Naive thymus-derived CD4-positive, alpha-beta T cell (primary cell): ENCODE results near the gene YPEL1. TPM values are rescaled to one million over a fixed set of nuclear protein-coding genes. Genes with fewer than 3 reads are reported as not detected.

Experiments used
- ATAC-seq: fragments of 150-1000 bp; cut with Tn5 transposase; 2 replicates; pipeline ENCODE4 v1.10.0; 2021; ENCODE audit warnings: mild to moderate bottlenecking, moderate library complexity
- CTCF ChIA-PET: fragments of 350-600 bp; sonication (Branson Sonifier 250); formaldehyde crosslinking; loops from one replicate; lab custom pipeline; 2021; ENCODE audit warnings: antibody characterized with exemption; lab: Charles Lee
- POLR2A ChIA-PET: fragments of 350-600 bp; sonication (Branson Sonifier 250); formaldehyde crosslinking; loops from one replicate; lab custom pipeline; 2021; ENCODE audit warnings: antibody characterized with exemption, inconsistent platforms; lab: Charles Lee
- DNase-seq, 9 donors: peaks; one replicate each; pipeline versions ENCODE4 v3.0.0 to v3.0.0-alpha.2; 2020 to 2022; ENCODE audit warnings: mixed read lengths in 1 of 9
- H3K27ac ChIP-seq: one replicate; pipeline ENCODE4 v1.7.0; 2013; ENCODE audit warnings: mild to moderate bottlenecking, low read depth, low read length, moderate library complexity
- H3K27me3 ChIP-seq, 2 donors: one replicate each; pipeline ENCODE4 v1.7.0; 2013; ENCODE audit warnings: low read length in 2 of 2, mild to moderate bottlenecking in 2 of 2, moderate library complexity in 2 of 2; ENCODE audit not compliant: control insufficient read depth in 2 of 2, insufficient read depth in 2 of 2
- H3K36me3 ChIP-seq, 3 experiments: 1 replicate in 2 of 3; 2 replicates in 1 of 3; pipeline ENCODE4 v1.7.0; 2013; ENCODE audit warnings: low read length in 3 of 3, mild to moderate bottlenecking in 3 of 3, moderate library complexity in 1 of 3; ENCODE audit not compliant: insufficient read depth in 3 of 3, control insufficient read depth in 2 of 3
- H3K4me1 ChIP-seq, 2 donors: one replicate each; pipeline ENCODE4 v1.7.0; 2013; ENCODE audit warnings: low read length in 2 of 2, mild to moderate bottlenecking in 2 of 2, moderate library complexity in 1 of 2; ENCODE audit not compliant: control insufficient read depth in 2 of 2, insufficient read depth in 2 of 2
- H3K4me3 ChIP-seq: 2 replicates; pipeline ENCODE4 v1.7.0; 2013; ENCODE audit warnings: mild to moderate bottlenecking, low read length
- H3K9me3 ChIP-seq, 3 experiments: 1 replicate in 2 of 3; 2 replicates in 1 of 3; pipeline ENCODE4 v1.7.0; 2013; ENCODE audit warnings: low read length in 3 of 3; ENCODE audit not compliant: control insufficient read depth in 2 of 3
- H3K27ac Mint-ChIP-seq, 9 donors: one replicate each; pipeline ENCODE4 v1.8.0; 2020 to 2022; ENCODE audit warnings: mixed read lengths in 9 of 9, mild to moderate bottlenecking in 8 of 9, moderate library complexity in 5 of 9, inconsistent platforms in 2 of 9
- H3K27me3 Mint-ChIP-seq, 5 donors: one replicate each; pipeline ENCODE4 v1.8.0; 2021 to 2022; ENCODE audit warnings: mixed read lengths in 5 of 5, mild to moderate bottlenecking in 1 of 5
- H3K36me3 Mint-ChIP-seq, 5 donors: one replicate each; pipeline ENCODE4 v1.8.0; 2020 to 2022; ENCODE audit warnings: mixed read lengths in 5 of 5, mild to moderate bottlenecking in 3 of 5, inconsistent platforms in 1 of 5
- H3K4me1 Mint-ChIP-seq, 7 donors: one replicate each; pipeline ENCODE4 v1.8.0; 2020 to 2022; ENCODE audit warnings: mixed read lengths in 7 of 7, mild to moderate bottlenecking in 3 of 7, inconsistent platforms in 1 of 7
- H3K4me3 Mint-ChIP-seq, 10 donors: one replicate each; pipeline ENCODE4 v1.8.0; 2020 to 2022; ENCODE audit warnings: mild to moderate bottlenecking in 10 of 10, mixed read lengths in 10 of 10, moderate library complexity in 6 of 10, inconsistent platforms in 2 of 10
- H3K9me3 Mint-ChIP-seq, 11 donors: one replicate each; pipeline ENCODE4 v1.8.0; 2020 to 2022; ENCODE audit warnings: mixed read lengths in 11 of 11, mild to moderate bottlenecking in 4 of 11, inconsistent platforms in 1 of 11, moderate library complexity in 1 of 11
- intact Hi-C, 2 donors: fragments of 100-400 bp; cut with micrococcal nuclease; formaldehyde crosslinking; loops; one replicate each; pipeline ENCODE4 v1.15.1; 2023
- polyA plus RNA-seq, 2 donors: library from polyadenylated mRNA; unstranded; fragments of 300-500 nt; fragmentation: Illumina TruSeq; gene quantifications; one replicate each; pipeline ENCODE4 v1.2.3, GENCODE V29; 2021
- total RNA-seq, 6 experiments: library from RNA in 5 of 6; stranded (reverse) in 5 of 6; gene quantifications; 1 replicate in 5 of 6; 2 replicates in 1 of 6; pipeline ENCODE4 v1.2.3 and lab custom pipeline; 2021 to 2026

The YPEL1 gene
- total and polyA plus RNA-seq, 7 experiments from 2014 or later: 1.5 to 9.5 (median 3.6) TPM

DNA sequence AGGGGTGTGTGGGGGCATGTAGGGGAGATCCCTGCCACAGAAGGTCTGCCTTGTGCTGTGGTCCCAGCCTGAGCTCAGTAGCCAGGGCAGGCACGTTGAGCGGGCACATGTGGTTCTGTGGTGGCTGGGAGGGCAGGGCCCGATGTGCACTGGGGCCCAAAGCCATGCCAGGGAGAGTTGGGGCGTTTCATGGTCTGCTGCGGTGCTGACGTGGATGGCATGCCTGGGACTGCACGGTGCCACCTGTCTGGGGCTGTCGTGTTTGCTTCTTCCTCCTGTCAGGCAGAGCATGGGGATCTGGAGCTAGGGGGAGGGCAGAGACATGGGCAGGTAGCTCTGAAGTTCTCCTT is 50.5 kb downstream of the YPEL1 start:
- no peaks in the 10 kb centered on the region for H3K27me3 ChIP-seq
- H3K9me3 ChIP-seq: no peaks in the 10 kb centered on the region
- POLR2A ChIA-PET: no interaction called here
- Mint-ChIP-seq H3K27ac (peak overlapping the region in 1 of 9 donors; percentile 50), H3K27me3 (no peaks in the 10 kb centered on the region), H3K9me3 (no peaks in the 10 kb centered on the region), H3K4me3 (no peak overlapping the region), H3K4me1 (peaks cover 0 to 12% (median 0%) of the 10 kb centered on the region in 7 donors), H3K36me3 (peaks cover 0 to 33% (median 3%) of the 10 kb centered on the region in 5 donors)
- no peak overlapping the region for H3K4me3 ChIP-seq
- CTCF ChIA-PET: interaction anchor here (0.7 kb wide), 1 partner anchor 15 kb away, joined by 3 read pairs; no protein-coding TSS in a partner anchor
- ATAC-seq (no peak), DNase-seq (no peak)
- no peak overlapping the region for H3K27ac ChIP-seq
- H3K36me3 ChIP-seq: peaks cover 0 to 88% (median 6%) of the 10 kb centered on the region in 3 experiments
- H3K4me1 ChIP-seq: no peaks in the 10 kb centered on the region
- intact Hi-C loops: no loop called here

DNA sequence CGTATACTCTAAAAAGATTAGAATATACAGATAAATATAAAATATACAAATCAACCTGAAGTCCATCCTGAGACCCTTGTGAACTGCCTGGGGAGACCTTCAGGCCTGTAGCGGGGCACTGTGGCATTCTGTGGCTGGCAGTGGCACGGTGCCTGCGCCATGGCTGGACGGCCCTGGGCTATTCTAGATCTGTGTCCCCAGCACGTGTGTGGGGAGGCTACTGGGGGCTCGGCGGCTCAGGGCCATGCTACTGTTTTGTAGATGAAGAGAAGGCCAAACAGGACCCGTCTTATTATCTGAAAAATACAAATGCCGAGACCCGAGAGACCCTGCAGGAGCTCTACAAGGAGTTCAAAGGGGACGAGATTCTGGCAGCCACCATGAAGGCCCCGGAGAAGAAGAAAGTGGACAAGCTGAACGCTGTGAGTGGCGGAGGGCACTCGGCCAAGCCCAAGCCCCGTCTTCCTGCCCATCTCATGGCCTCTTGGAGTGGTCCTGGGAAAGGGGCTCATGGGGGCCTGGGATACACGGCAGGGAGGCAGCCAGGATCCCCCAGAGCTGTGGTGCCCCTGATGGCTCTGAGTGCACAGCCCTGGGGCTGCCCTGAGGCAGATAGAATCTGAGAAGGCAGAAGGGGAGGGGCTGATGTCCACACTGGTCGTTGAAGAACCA is 51.0 kb downstream of the YPEL1 start:
- no peak for DNase-seq
- Histone ChIP-seq H3K27me3 (no peaks in the 10 kb centered on the region), H3K4me1 (no peaks in the 10 kb centered on the region), H3K36me3 (peaks cover 0 to 83% (median 6%) of the 10 kb centered on the region in 3 experiments), H3K27ac (no peak overlapping the region), H3K9me3 (no peaks in the 10 kb centered on the region), H3K4me3 (no peak overlapping the region)
- ATAC-seq: no peak
- Mint-ChIP-seq H3K27ac (no peak overlapping the region), H3K36me3 (peaks cover 0 to 31% (median 3%) of the 10 kb centered on the region in 5 donors), H3K9me3 (no peaks in the 10 kb centered on the region), H3K27me3 (no peaks in the 10 kb centered on the region), H3K4me3 (no peak overlapping the region), H3K4me1 (peaks cover 0 to 10% (median 0%) of the 10 kb centered on the region in 7 donors)
- ChIA-PET CTCF (interaction anchor here (0.7 kb wide), 1 partner anchor 15 kb away, joined by 3 read pairs; no protein-coding TSS in a partner anchor), POLR2A (no interaction called here)
- intact Hi-C loops: no loop called here

DNA sequence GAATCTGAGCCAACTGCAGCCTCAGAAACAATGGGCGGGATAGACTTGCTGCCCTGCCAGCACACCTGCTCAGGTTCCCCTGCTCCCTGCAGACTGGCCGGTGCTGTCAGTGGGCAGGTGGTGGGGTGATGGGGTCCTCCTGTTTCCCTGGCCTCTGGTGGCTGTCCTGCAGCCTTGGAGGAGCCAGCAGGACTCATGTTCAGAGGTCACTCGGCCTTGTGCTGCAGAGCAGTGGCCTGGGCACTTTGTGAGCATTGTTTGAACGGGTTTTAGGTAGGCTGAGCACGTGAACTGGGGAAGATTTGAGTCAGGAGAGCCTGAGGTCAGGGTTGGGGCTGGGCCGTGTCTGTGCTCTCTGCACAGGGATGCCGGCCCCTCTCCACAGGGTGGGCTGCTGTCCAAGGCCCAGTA is 52.2 kb downstream of the YPEL1 start:
- Histone ChIP-seq H3K27ac (no peak overlapping the region), H3K4me1 (no peaks in the 10 kb centered on the region), H3K9me3 (no peaks in the 10 kb centered on the region), H3K4me3 (no peak overlapping the region), H3K27me3 (no peaks in the 10 kb centered on the region), H3K36me3 (peaks cover 0 to 71% (median 6%) of the 10 kb centered on the region in 3 experiments)
- H3K4me3 Mint-ChIP-seq: no peak overlapping the region
- peaks cover 0 to 31% (median 3%) of the 10 kb centered on the region in 5 donors for H3K36me3 Mint-ChIP-seq
- intact Hi-C loops: no loop called here
- H3K27ac Mint-ChIP-seq: no peak overlapping the region
- CTCF ChIA-PET: no interaction called here
- H3K27me3 Mint-ChIP-seq: no peaks in the 10 kb centered on the region
- ATAC-seq (no peak), DNase-seq (no peak)
- peaks cover 0 to 11% (median 0%) of the 10 kb centered on the region in 7 donors for H3K4me1 Mint-ChIP-seq
- POLR2A ChIA-PET: no interaction called here
- H3K9me3 Mint-ChIP-seq: no peaks in the 10 kb centered on the region

DNA sequence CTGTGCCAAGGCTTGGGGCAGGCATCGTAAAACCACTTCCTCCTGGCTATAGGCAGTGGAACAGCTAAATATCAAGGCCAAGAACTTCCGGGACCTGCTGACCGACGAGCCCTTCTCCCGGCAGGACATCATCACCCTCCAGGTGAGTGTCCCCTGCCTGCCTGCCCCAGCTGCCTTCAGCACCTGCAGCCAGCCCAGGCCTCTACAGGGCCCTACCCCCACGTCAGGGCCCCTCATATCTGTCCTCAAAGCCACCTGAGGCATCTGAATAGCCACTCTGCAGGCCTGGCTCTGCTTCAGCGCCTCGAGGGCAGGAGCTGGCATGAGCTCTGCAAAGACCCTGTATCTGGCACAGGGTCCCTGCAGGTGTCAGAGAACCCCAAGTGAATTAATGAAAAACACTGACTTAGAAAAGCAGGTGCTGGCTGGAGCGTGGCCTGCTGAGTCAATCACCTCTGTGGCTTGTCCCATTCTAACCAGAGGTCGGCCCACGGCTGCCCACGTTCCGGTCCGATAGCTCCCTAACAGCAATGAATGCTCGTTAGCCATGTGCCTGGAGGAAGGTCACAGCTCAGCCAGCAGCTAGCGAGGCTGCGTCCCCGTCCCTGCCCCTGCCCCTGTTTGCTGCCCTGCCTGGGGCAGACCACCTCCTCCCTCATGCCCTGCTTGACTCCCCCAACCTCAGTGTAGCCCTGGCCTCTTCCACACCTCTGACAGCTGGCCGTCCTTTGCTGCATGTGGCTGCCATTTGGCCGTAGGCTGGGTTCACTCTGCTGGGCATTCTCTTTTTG is 53.0 kb downstream of the YPEL1 start:
- Histone ChIP-seq H3K4me3 (no peak overlapping the region), H3K27ac (no peak overlapping the region), H3K4me1 (no peaks in the 10 kb centered on the region), H3K9me3 (no peaks in the 10 kb centered on the region), H3K27me3 (no peaks in the 10 kb centered on the region), H3K36me3 (peaks cover 0 to 66% (median 6%) of the 10 kb centered on the region in 3 experiments)
- no peaks in the 10 kb centered on the region for H3K27me3 Mint-ChIP-seq
- ATAC-seq: no peak
- H3K36me3 Mint-ChIP-seq: peaks cover 0 to 33% (median 3%) of the 10 kb centered on the region in 5 donors
- no peak overlapping the region for H3K4me3 Mint-ChIP-seq
- no peaks in the 10 kb centered on the region for H3K9me3 Mint-ChIP-seq
- H3K4me1 Mint-ChIP-seq: peaks cover 0 to 12% (median 0%) of the 10 kb centered on the region in 7 donors
- POLR2A ChIA-PET: no interaction called here
- no peak overlapping the region for H3K27ac Mint-ChIP-seq
- CTCF ChIA-PET: interaction anchor here (0.7 kb wide), 1 partner anchor 1624 kb away, joined by 3 read pairs; no protein-coding TSS in a partner anchor
- no peak for DNase-seq
- intact Hi-C loops: no loop called here

DNA sequence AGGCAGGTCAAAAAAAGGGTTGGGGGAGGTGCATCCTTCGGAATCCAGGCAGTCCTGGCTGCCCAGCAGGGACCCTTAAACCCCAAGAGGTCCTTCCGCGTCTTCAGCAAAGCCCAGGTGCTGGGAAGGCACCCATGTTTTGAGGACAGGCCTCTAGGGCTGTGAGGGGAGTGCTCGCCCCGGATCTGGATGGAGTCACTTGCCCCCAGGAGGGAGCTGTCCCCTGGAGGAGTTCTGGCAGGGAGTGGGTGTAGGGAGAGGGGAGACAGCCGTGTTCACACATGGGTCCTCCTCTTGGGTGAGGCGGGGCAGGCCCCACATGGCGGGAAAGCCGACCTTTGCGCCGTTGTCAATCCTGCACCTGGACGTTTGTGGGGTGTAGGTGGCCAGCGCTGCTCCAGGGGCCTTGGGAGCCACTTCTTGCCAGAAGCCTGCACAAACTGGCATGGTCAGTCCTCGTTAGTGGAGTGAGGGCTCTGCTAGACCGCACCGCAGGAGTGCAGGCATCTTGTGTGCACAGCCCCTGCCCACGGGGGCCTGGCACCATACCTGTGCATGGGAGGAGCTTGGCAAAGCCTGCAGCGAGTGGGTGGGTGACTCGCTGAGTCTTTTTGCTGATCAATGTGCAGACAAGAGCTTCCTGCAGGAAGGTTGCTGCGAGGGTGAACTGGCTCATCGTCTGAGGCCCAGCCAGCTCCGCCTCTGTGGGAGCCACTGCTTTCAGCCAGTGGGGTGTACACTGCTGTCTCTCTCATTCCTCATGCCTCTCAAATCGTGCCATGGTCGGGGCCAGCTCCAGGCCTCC is 53.8 kb downstream of the YPEL1 start:
- Histone ChIP-seq H3K4me3 (no peak overlapping the region), H3K27me3 (no peaks in the 10 kb centered on the region), H3K9me3 (no peaks in the 10 kb centered on the region), H3K4me1 (no peaks in the 10 kb centered on the region), H3K36me3 (peaks cover 0 to 58% (median 6%) of the 10 kb centered on the region in 3 experiments), H3K27ac (no peak overlapping the region)
- ChIA-PET POLR2A (no interaction called here), CTCF (no interaction called here)
- Mint-ChIP-seq H3K4me1 (peaks cover 0 to 12% (median 0%) of the 10 kb centered on the region in 7 donors), H3K36me3 (peaks cover 0 to 37% (median 3%) of the 10 kb centered on the region in 5 donors), H3K9me3 (no peaks in the 10 kb centered on the region), H3K27me3 (no peaks in the 10 kb centered on the region), H3K27ac (peak overlapping the region in 3 of 9 donors; percentile 22 to 62 (median 36)), H3K4me3 (no peak overlapping the region)
- intact Hi-C loops: no loop called here
- ATAC-seq (no peak), DNase-seq (no peak)

DNA sequence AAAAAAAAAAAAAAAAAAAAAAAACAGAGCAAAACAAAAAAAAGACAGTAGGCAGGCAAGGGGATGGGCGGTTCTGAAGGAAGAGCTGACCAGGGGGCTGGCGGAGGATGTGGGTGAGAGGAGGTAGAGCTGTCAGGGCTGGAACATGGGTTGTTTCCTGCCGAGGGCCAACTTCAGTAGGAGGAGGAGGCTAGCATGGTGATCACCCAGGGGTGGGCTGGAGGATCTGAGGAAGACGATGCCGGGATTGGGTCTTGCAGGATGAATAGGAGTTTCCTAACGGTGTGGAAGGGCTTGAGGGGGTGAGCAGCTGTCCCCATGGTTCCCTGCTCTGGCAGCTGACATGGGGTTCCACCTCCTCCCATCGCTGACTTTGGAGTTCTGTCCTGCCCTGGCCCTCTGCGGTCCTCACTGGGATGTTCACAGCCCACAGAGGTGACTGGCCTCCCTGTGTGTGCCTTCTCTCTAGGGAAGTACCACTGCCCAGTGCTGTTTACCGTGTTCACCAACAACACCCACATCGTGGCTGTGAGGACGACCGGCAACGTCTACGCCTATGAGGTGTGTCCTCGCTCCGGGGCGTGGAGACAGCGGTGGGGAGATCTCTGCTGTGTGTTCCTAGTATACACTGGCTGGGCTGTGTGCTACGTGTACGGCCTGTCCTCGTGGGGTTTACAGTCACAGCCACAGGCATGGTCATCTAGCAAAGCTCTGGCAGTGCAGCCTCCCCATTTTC is 54.6 kb downstream of the YPEL1 start:
- Mint-ChIP-seq H3K36me3 (peaks cover 0 to 44% (median 10%) of the 10 kb centered on the region in 5 donors), H3K27me3 (no peaks in the 10 kb centered on the region), H3K9me3 (no peaks in the 10 kb centered on the region), H3K4me3 (peak overlapping the region in 1 of 10 donors; percentile 25), H3K4me1 (peaks cover 0 to 12% (median 0%) of the 10 kb centered on the region in 7 donors), H3K27ac (peak overlapping the region in 2 of 9 donors; percentile 36 to 38)
- Histone ChIP-seq H3K36me3 (peaks cover 0 to 52% (median 6%) of the 10 kb centered on the region in 3 experiments), H3K9me3 (no peaks in the 10 kb centered on the region), H3K27me3 (no peaks in the 10 kb centered on the region), H3K27ac (no peak overlapping the region), H3K4me1 (no peaks in the 10 kb centered on the region), H3K4me3 (no peak overlapping the region)
- DNase-seq: no peak
- intact Hi-C loops: no loop called here
- peak; percentile 48 for ATAC-seq
- ChIA-PET CTCF (no interaction called here), POLR2A (no interaction called here)
